Neural progenitor cell (in vitro differentiated cells): ENCODE results near the gene EEIG2. TPM values are rescaled to one million over a fixed set of nuclear protein-coding genes. Genes with fewer than 3 reads are reported as not detected.

ENCODE experiments used
- DNase-seq: peaks from one replicate; pipeline ENCODE4 v3.0.0-alpha.2; 2016; ENCODE audit warnings: low spot score
- H2AFZ ChIP-seq: fragments of 200-600 bp; sonication (generic); replicated peaks from 2 replicates; pipeline ENCODE4 v1.6.1; 2016; ENCODE audit warnings: antibody characterized with exemption
- H3F3A ChIP-seq: fragments of 200-600 bp; sonication (generic); 2 replicates; pipeline ENCODE4 v1.6.1; 2016; ENCODE audit warnings: antibody characterized with exemption, low read depth
- H3K27ac ChIP-seq: fragments of 200-600 bp; sonication (generic); 2 replicates; pipeline ENCODE4 v1.5.1; 2016; ENCODE audit warnings: mild to moderate bottlenecking
- H3K27me3 ChIP-seq: fragments of 200-600 bp; sonication (generic); 2 replicates; pipeline ENCODE4 v1.6.1; 2016; ENCODE audit warnings: mild to moderate bottlenecking, moderate library complexity
- H3K36me3 ChIP-seq: fragments of 200-600 bp; sonication (generic); 2 replicates; pipeline ENCODE4 v1.5.1; 2016
- H3K4me1 ChIP-seq: fragments of 200-600 bp; sonication (generic); 2 replicates; pipeline ENCODE4 v1.6.1; 2016; ENCODE audit warnings: mixed run types
- H3K4me2 ChIP-seq: fragments of 200-600 bp; sonication (generic); 2 replicates; pipeline ENCODE4 v1.6.1; 2016
- H3K4me3 ChIP-seq: fragments of 200-600 bp; sonication (generic); 2 replicates; pipeline ENCODE4 v1.5.1; 2016
- H3K79me2 ChIP-seq: fragments of 200-600 bp; sonication (generic); 2 replicates; pipeline ENCODE4 v1.6.1; 2016; ENCODE audit warnings: low read depth
- H3K9ac ChIP-seq: fragments of 200-600 bp; sonication (generic); 2 replicates; pipeline ENCODE4 v1.6.1; 2016
- H3K9me3 ChIP-seq: fragments of 200-600 bp; sonication (generic); 2 replicates; pipeline ENCODE4 v1.5.1; 2016; ENCODE audit warnings: low read depth
- H4K20me1 ChIP-seq: fragments of 200-600 bp; sonication (generic); 2 replicates; pipeline ENCODE4 v1.6.1; 2016; ENCODE audit warnings: low read depth
- H3K27ac Mint-ChIP-seq: 3 replicates; pipeline ENCODE4 v1.8.0; 2021; ENCODE audit warnings: mixed read lengths
- H3K27me3 Mint-ChIP-seq: 2 replicates; pipeline ENCODE4 v1.8.0; 2022; ENCODE audit warnings: low read depth, mild to moderate bottlenecking, inconsistent platforms, moderate library complexity, mixed read lengths; ENCODE audit not compliant: insufficient read depth
- H3K36me3 Mint-ChIP-seq: 3 replicates; pipeline ENCODE4 v1.8.0; 2021; ENCODE audit warnings: mixed read lengths
- H3K4me1 Mint-ChIP-seq: 3 replicates; pipeline ENCODE4 v1.8.0; 2021; ENCODE audit warnings: mixed read lengths
- H3K4me3 Mint-ChIP-seq: 3 replicates; pipeline ENCODE4 v1.8.0; 2021; ENCODE audit warnings: mild to moderate bottlenecking, moderate library complexity, mixed read lengths
- H3K9me3 Mint-ChIP-seq: 3 replicates; pipeline ENCODE4 v1.8.0; 2020; ENCODE audit warnings: mixed read lengths
- CTCF ChIP-seq: fragments of 200-600 bp; sonication (generic); IDR thresholded peaks from 2 replicates; pipeline ENCODE4 v1.5.1; 2017; ENCODE audit warnings: antibody characterized with exemption, mild to moderate bottlenecking
- EZH2 ChIP-seq: fragments of 200-600 bp; sonication (generic); IDR thresholded peaks from 2 replicates; pipeline ENCODE4 v1.6.1; 2017; ENCODE audit warnings: antibody characterized with exemption, mild to moderate bottlenecking, moderate library complexity
- EZH2phosphoT487 ChIP-seq: fragments of 200-600 bp; sonication (generic); IDR thresholded peaks from 2 replicates; pipeline ENCODE4 v1.6.1; 2017; ENCODE audit warnings: antibody characterized with exemption
- total RNA-seq: library from RNA; depleted of rRNA; stranded (reverse); fragments of >200 nt; gene quantifications from 2 replicates; pipeline ENCODE4 v1.2.3, GENCODE V29; 2015; ENCODE audit warnings: low replicate concordance

The EEIG2 gene
- total RNA-seq, 1 donor from 2014 or later, result 8.8 TPM

- H3K4me1 ChIP-seq, result no peaks in the 10 kb centered on the region
- no peak overlapping the region for H3K9ac ChIP-seq
- no peaks in the 10 kb centered on the region for H3K4me1 Mint-ChIP-seq
- H3K9me3 Mint-ChIP-seq, result no peaks in the 10 kb centered on the region
- DNase-seq, result no peak
- no peaks in the 10 kb centered on the region for H3K27me3 Mint-ChIP-seq
- H3K36me3 Mint-ChIP-seq, result peaks cover 2% of the 10 kb centered on the region
- no peaks in the 10 kb centered on the region for H3K79me2 ChIP-seq
- H3K27ac Mint-ChIP-seq, result no peak overlapping the region
- no peak overlapping the region for H3K4me3 ChIP-seq
- no peaks in the 10 kb centered on the region for H3F3A ChIP-seq
- H3K36me3 ChIP-seq, result no peaks in the 10 kb centered on the region
- no peaks in the 10 kb centered on the region for H3K27me3 ChIP-seq
- no peak overlapping the region for H3K4me2 ChIP-seq
- no peak overlapping the region for H3K27ac ChIP-seq
- H2AFZ ChIP-seq, result no peak overlapping the region
- H3K4me3 Mint-ChIP-seq, result no peak overlapping the region
- no peak for TF ChIP-seq EZH2
- TF ChIP-seq CTCF, result no peak
- TF ChIP-seq EZH2phosphoT487, result no peak
- no peaks in the 10 kb centered on the region for H4K20me1 ChIP-seq
- H3K9me3 ChIP-seq, result no peaks in the 10 kb centered on the region
Measured at GRCh38 chr1:108601708-108602410, 42.0 kb downstream of the EEIG2 start.

GRCh38 chr1:108605633-108606032 lies 45.7 kb downstream of the EEIG2 start:
- Mint-ChIP-seq H3K36me3 (peaks cover 6% of the 10 kb centered on the region), H3K4me1 (peaks cover 17% of the 10 kb centered on the region), H3K9me3 (no peaks in the 10 kb centered on the region), H3K27me3 (no peaks in the 10 kb centered on the region), H3K27ac (no peak overlapping the region), H3K4me3 (no peak overlapping the region)
- H4K20me1 ChIP-seq, result no peaks in the 10 kb centered on the region
- H2AFZ ChIP-seq, result no peak overlapping the region
- H3K79me2 ChIP-seq, result no peaks in the 10 kb centered on the region
- no peak overlapping the region for H3K27ac ChIP-seq
- H3F3A ChIP-seq, result no peaks in the 10 kb centered on the region
- no peak overlapping the region for H3K9ac ChIP-seq
- no peaks in the 10 kb centered on the region for H3K36me3 ChIP-seq
- no peak overlapping the region for H3K4me3 ChIP-seq
- H3K4me1 ChIP-seq, result peaks cover 12% of the 10 kb centered on the region
- TF ChIP-seq CTCF, result no peak
- TF ChIP-seq EZH2phosphoT487, result no peak
- H3K27me3 ChIP-seq, result no peaks in the 10 kb centered on the region
- H3K4me2 ChIP-seq, result no peak overlapping the region
- H3K9me3 ChIP-seq, result no peaks in the 10 kb centered on the region
- DNase-seq, result no peak

- H4K20me1 ChIP-seq, result no peaks in the 10 kb centered on the region
- no peaks in the 10 kb centered on the region for H3K36me3 ChIP-seq
- Mint-ChIP-seq H3K4me3 (no peak overlapping the region), H3K9me3 (no peaks in the 10 kb centered on the region), H3K27ac (no peak overlapping the region), H3K36me3 (peaks cover 6% of the 10 kb centered on the region), H3K27me3 (no peaks in the 10 kb centered on the region), H3K4me1 (peaks cover 17% of the 10 kb centered on the region)
- H3K79me2 ChIP-seq, result no peaks in the 10 kb centered on the region
- no peak for TF ChIP-seq EZH2phosphoT487
- TF ChIP-seq CTCF, result no peak
- TF ChIP-seq EZH2, result no peak
- no peak overlapping the region for H3K4me3 ChIP-seq
- no peak overlapping the region for H2AFZ ChIP-seq
- no peaks in the 10 kb centered on the region for H3K9me3 ChIP-seq
- H3F3A ChIP-seq, result no peaks in the 10 kb centered on the region
- H3K4me2 ChIP-seq, result no peak overlapping the region
- no peak overlapping the region for H3K27ac ChIP-seq
- H3K4me1 ChIP-seq, result peaks cover 12% of the 10 kb centered on the region
- DNase-seq, result no peak
- no peaks in the 10 kb centered on the region for H3K27me3 ChIP-seq
- H3K9ac ChIP-seq, result no peak overlapping the region
Measured at GRCh38 chr1:108606478-108606877, 46.6 kb downstream of the EEIG2 start.
